CD4-positive, alpha-beta T cell (primary cell): Measurements from ENCODE around the gene HOXA9. TPM values are rescaled to one million over a fixed set of nuclear protein-coding genes. Genes with fewer than 3 reads are reported as not detected.

ENCODE experiments used
- ATAC-seq: fragments of 200-7000 bp; cut with Tn5 transposase; one replicate; pipeline ENCODE4 v1.10.0; 2022; ENCODE audit warnings: mild to moderate bottlenecking; ENCODE audit not compliant: poor library complexity
- CTCF ChIA-PET: fragments of 350-600 bp; sonication (Branson Sonifier 250); formaldehyde crosslinking; loops from one replicate; lab custom pipeline; 2021; ENCODE audit warnings: antibody characterized with exemption, inconsistent platforms; lab: Charles Lee
- POLR2A ChIA-PET: fragments of 350-600 bp; sonication (Branson Sonifier 250); formaldehyde crosslinking; loops from one replicate; lab custom pipeline; 2021; ENCODE audit warnings: antibody characterized with exemption, inconsistent platforms; lab: Charles Lee
- DNase-seq, 14 experiments: peaks; one replicate each; pipeline ENCODE4 v3.0.0-alpha.2; 2013 to 2020; ENCODE audit warnings: mixed read lengths in 2 of 14
- H3K27ac ChIP-seq, 2 donors: one replicate each; pipeline versions ENCODE4 v1.5.1 to v1.7.0; 2013; ENCODE audit warnings: low read length in 2 of 2, low read depth in 1 of 2, mild to moderate bottlenecking in 1 of 2
- H3K27me3 ChIP-seq, 2 experiments: 1 replicate in 1 of 2; 2 replicates in 1 of 2; pipeline versions ENCODE4 v1.6.1 to v1.7.0; 2013; ENCODE audit warnings: low read length in 2 of 2, control low read depth in 1 of 2, mild to moderate bottlenecking in 1 of 2, moderate library complexity in 1 of 2; ENCODE audit not compliant: insufficient read depth in 2 of 2, control insufficient read depth in 1 of 2
- H3K36me3 ChIP-seq: one replicate; pipeline ENCODE4 v1.6.1; 2013; ENCODE audit warnings: low read length, control low read depth; ENCODE audit not compliant: insufficient read depth
- H3K4me1 ChIP-seq: one replicate; pipeline ENCODE4 v1.6.1; 2013; ENCODE audit warnings: low read length, control low read depth; ENCODE audit not compliant: insufficient read depth
- H3K4me3 ChIP-seq: one replicate; pipeline ENCODE4 v1.5.1; 2013; ENCODE audit warnings: mild to moderate bottlenecking, low read length, moderate library complexity
- H3K9me3 ChIP-seq, 2 experiments: 1 replicate in 1 of 2; 2 replicates in 1 of 2; pipeline versions ENCODE4 v1.6.1 to v1.7.0; 2013; ENCODE audit warnings: low read length in 2 of 2, mild to moderate bottlenecking in 2 of 2, control low read depth in 1 of 2, moderate library complexity in 1 of 2; ENCODE audit not compliant: control insufficient read depth in 1 of 2, insufficient read depth in 1 of 2
- H3K27ac Mint-ChIP-seq: one replicate; pipeline ENCODE4 v1.8.0; 2020; ENCODE audit warnings: mixed read lengths
- H3K27me3 Mint-ChIP-seq: one replicate; pipeline ENCODE4 v1.8.0; 2021; ENCODE audit warnings: mixed read lengths
- H3K36me3 Mint-ChIP-seq: one replicate; pipeline ENCODE4 v1.8.0; 2021; ENCODE audit warnings: low read depth, mixed read lengths
- H3K4me1 Mint-ChIP-seq: one replicate; pipeline ENCODE4 v1.8.0; 2021; ENCODE audit warnings: low read depth, mixed read lengths
- H3K4me3 Mint-ChIP-seq: one replicate; pipeline ENCODE4 v1.8.0; 2020; ENCODE audit warnings: mild to moderate bottlenecking, mixed read lengths
- H3K9me3 Mint-ChIP-seq: one replicate; pipeline ENCODE4 v1.8.0; 2020; ENCODE audit warnings: mixed read lengths
- CTCF ChIP-seq: fragments of 200-600 bp; IDR thresholded peaks from one replicate; pipeline ENCODE4 v1.8.0; 2022; ENCODE audit warnings: antibody characterized with exemption, mild to moderate bottlenecking
- intact Hi-C, 2 experiments: fragments of 100-400 bp; cut with DNase I in 1 of 2; cut with micrococcal nuclease in 1 of 2; formaldehyde crosslinking; loops; one replicate each; pipeline versions ENCODE4 v1.15.1 to v1.9.0; 2023 to 2025; cut with DNase I, micrococcal nuclease
- total RNA-seq, 174 experiments: library from RNA in 2 of 174; stranded (reverse) in 2 of 174; gene quantifications; one replicate each; pipeline ENCODE4 v1.2.3 and lab custom pipeline; 2021 to 2026

The HOXA9 gene
- total RNA-seq, 2 experiments from 2014 or later = not detected

DNA sequence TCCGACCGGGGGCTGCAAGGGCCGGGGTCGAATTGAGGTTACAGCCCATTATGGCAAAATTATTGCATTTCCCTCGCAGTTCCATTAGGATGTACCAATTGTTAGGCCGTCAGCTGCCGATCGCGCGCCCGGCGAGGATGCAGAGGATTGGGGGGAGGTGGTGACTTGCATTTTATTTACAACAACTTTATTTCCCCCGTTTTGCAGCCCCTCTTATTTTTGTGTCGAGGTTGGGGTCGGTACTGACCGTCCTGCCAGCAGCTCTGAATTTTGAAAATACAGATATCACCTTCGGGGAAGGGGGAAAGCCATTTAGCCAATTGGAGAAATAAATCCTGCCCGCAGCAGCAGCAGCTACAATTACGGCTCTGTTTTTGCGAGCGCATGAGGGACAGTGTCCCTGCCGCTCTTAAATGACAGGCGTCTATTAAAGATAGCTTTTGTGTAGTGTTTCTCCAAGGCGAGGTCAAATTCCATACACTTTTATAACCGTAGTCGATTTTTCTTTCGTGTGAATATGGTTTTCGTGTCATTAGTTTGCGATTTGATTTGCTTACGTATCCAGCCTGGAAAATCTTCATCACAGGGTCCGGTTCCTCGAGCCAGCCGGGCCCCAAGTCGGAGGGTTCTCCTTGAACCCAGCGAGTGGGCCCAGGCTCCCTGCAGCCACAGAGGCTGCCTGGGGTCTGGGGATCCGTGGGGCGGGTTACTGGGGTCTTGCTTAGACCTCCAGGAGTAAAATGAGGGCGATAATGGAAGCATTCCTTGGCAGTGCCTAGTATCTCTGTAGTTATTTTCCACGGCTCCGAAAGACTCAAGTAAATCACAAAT, 21.2 kb downstream of the HOXA9 start:
- no peak overlapping the region for H3K27ac ChIP-seq
- Mint-ChIP-seq H3K36me3 (no peaks in the 10 kb centered on the region), H3K4me3 (no peak overlapping the region), H3K4me1 (peaks cover 8% of the 10 kb centered on the region), H3K27ac (no peak overlapping the region), H3K27me3 (peaks cover 72% of the 10 kb centered on the region), H3K9me3 (no peaks in the 10 kb centered on the region)
- ATAC-seq (no peak), DNase-seq (no peak)
- TF ChIP-seq CTCF = no peak
- peaks cover 38 to 69% of the 10 kb centered on the region in 2 experiments for H3K27me3 ChIP-seq
- H3K4me1 ChIP-seq = peaks cover 13% of the 10 kb centered on the region
- POLR2A ChIA-PET = no interaction called here
- intact Hi-C loops = no loop called here
- no peak overlapping the region for H3K4me3 ChIP-seq
- CTCF ChIA-PET = interaction anchor here (0.7 kb wide), 1 partner anchor 54 kb away, joined by 3 read pairs; no protein-coding TSS in a partner anchor
- no peaks in the 10 kb centered on the region for H3K36me3 ChIP-seq
- peaks cover 0 to 44% of the 10 kb centered on the region in 2 experiments for H3K9me3 ChIP-seq

DNA sequence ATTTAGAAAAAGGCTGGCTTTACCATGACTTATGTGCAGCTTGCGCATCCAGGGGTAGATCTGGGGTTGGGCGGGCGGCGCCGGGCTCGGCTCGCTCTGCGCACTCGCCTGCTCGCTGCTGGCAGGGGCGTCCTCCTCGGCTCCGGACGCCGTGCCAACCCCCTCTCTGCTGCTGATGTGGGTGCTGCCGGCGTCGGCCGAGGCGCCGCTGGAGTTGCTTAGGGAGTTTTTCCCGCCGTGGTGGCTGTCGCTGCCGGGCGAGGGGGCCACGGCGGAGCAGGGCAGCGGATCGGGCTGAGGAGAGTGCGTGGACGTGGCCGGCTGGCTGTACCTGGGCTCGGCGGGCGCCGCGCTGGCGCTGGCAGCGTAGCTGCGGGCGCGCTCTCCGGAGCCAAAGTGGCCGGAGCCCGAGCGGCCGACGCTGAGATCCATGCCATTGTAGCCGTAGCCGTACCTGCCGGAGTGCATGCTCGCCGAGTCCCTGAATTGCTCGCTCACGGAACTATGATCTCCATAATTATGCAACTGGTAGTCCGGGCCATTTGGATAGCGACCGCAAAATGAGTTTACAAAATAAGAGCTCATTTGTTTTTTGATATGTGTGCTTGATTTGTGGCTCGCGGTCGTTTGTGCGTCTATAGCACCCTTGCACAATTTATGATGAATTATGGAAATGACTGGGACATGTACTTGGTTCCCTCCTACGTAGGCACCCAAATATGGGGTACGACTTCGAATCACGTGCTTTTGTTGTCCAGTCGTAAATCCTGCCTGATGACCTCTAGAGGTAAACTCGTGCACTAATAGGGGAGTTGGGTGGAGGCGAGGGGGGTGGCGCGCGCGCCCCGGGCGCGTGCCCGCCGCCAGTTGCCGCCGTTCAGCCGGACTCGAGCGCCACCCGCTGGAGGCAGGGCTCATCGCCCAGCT, 22.1 kb downstream of the HOXA9 start, which contains the start of gene HOXA5:
Gene HOXA5, minus strand, starts transcription at position 659 of the 927 bp plus-strand sequence. Its CDS starts 74 bp downstream, at position 585.
- Mint-ChIP-seq H3K27ac (no peak within 1 kb of the TSS), H3K36me3 (no peaks in the 10 kb centered on the region), H3K4me3 (no peak within 1 kb of the TSS), H3K4me1 (peaks cover 4% of the 10 kb centered on the region), H3K9me3 (no peaks in the 10 kb centered on the region), H3K27me3 (peaks cover 68% of the 10 kb centered on the region)
- Histone ChIP-seq H3K27me3 (peaks cover 29 to 67% of the 10 kb centered on the region in 2 experiments), H3K27ac (no peak within 1 kb of the TSS), H3K36me3 (no peaks in the 10 kb centered on the region), H3K4me3 (no peak within 1 kb of the TSS), H3K4me1 (peaks cover 11% of the 10 kb centered on the region), H3K9me3 (peaks cover 0 to 39% of the 10 kb centered on the region in 2 experiments)
- ChIA-PET POLR2A (no interaction called here), CTCF (interaction anchor here (0.7 kb wide), 1 partner anchor 53 kb away, joined by 3 read pairs; no protein-coding TSS in a partner anchor)
- DNase-seq = peak in 2 of 14 experiments; percentile 26 to 38
- TF ChIP-seq CTCF = no peak
- intact Hi-C loops = no loop called here
- ATAC-seq = no peak

DNA sequence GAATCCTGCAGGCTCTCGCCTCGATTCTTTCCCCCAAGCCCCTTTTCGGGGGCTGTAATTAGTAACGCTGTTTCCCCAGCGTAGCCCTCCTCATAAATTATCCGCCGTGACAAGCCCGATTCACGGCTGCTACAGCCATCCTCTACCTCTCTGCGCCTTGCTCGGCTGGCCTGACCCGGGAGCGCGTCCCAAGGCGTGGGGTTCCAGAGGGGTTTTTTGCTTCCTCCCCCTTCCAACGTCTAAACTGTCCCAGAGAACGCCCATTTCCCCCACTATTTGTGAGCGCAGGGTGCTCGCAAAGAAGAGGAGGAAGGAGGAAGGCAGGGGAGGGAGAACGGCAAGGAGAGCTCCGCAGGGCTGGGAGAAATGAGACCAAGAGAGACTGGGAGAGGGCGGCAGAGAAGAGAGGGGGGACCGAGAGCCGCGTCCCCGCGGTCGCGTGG, 22.7 kb downstream of the HOXA9 start:
- H3K4me1 ChIP-seq = peaks cover 4% of the 10 kb centered on the region
- Mint-ChIP-seq H3K4me3 (no peak overlapping the region), H3K27me3 (peaks cover 70% of the 10 kb centered on the region), H3K4me1 (no peaks in the 10 kb centered on the region), H3K27ac (no peak overlapping the region), H3K9me3 (no peaks in the 10 kb centered on the region), H3K36me3 (no peaks in the 10 kb centered on the region)
- no peaks in the 10 kb centered on the region for H3K36me3 ChIP-seq
- ChIA-PET POLR2A (no interaction called here), CTCF (no interaction called here)
- ATAC-seq = no peak
- H3K27me3 ChIP-seq = peaks cover 24 to 63% of the 10 kb centered on the region in 2 experiments
- no peak for DNase-seq
- intact Hi-C loops = no loop called here
- no peak for TF ChIP-seq CTCF
- H3K27ac ChIP-seq = no peak overlapping the region
- peaks cover 0 to 33% of the 10 kb centered on the region in 2 experiments for H3K9me3 ChIP-seq
- H3K4me3 ChIP-seq = no peak overlapping the region
